GM12878 (cell line): ENCODE results near the gene COQ10B. TPM values are rescaled to one million over a fixed set of nuclear protein-coding genes. Genes with fewer than 3 reads are reported as not detected.

Source experiments
- BCL11A ChIP-seq: IDR thresholded peaks from 2 replicates; pipeline ENCODE4 v1.6.1; 2011; ENCODE audit warnings: low read depth, low read length
- CBX5 ChIP-seq: sonication (generic); IDR thresholded peaks from 2 replicates; pipeline ENCODE4 v1.6.1; 2016; ENCODE audit warnings: low read depth, moderate library complexity, mild to moderate bottlenecking, inconsistent platforms
- CREB1 ChIP-seq: IDR thresholded peaks from 2 replicates; pipeline ENCODE4 v1.6.1; 2012; ENCODE audit warnings: low read depth, mild to moderate bottlenecking, inconsistent platforms
- ESRRA ChIP-seq: IDR thresholded peaks from 2 replicates; pipeline ENCODE4 v1.6.1; 2012; ENCODE audit warnings: mild to moderate bottlenecking, low read length, improper control_type of control experiment
- HCFC1 ChIP-seq: fragments of 150-350 bp; IDR thresholded peaks from 2 replicates; pipeline ENCODE4 v1.6.1; 2014; ENCODE audit warnings: low read length
- NR2C2 ChIP-seq: IDR thresholded peaks from 2 replicates; pipeline ENCODE4 v1.6.1; 2011; ENCODE audit warnings: borderline replicate concordance, low read depth; ENCODE audit not compliant: control insufficient read depth, insufficient read length
- PBX3 ChIP-seq: IDR thresholded peaks from 2 replicates; pipeline ENCODE4 v1.6.1; 2011; ENCODE audit warnings: mild to moderate bottlenecking, low read depth, low read length, moderate library complexity; ENCODE audit not compliant: insufficient replicate concordance
- POLR2AphosphoS2 ChIP-seq: IDR thresholded peaks from 2 replicates; pipeline ENCODE4 v1.6.1; 2011; ENCODE audit warnings: low read depth, mild to moderate bottlenecking, low read length, improper control_type of control experiment, moderate library complexity
- POLR2AphosphoS5 ChIP-seq: IDR thresholded peaks from 2 replicates; pipeline ENCODE4 v1.6.1; 2011; ENCODE audit warnings: mild to moderate bottlenecking, low read length, inconsistent platforms
- RAD51 ChIP-seq: fragments of 450-650 bp; IDR thresholded peaks from 2 replicates; pipeline ENCODE4 v1.6.1; 2016; ENCODE audit warnings: moderate library complexity, mild to moderate bottlenecking, inconsistent platforms
- RB1 ChIP-seq: fragments of 450-650 bp; formaldehyde crosslinking; IDR thresholded peaks from 2 replicates; pipeline ENCODE4 v1.6.1; 2017; ENCODE audit warnings: mild to moderate bottlenecking, borderline replicate concordance
- RBBP5 ChIP-seq: fragments of 200-600 bp; sonication (generic); conservative IDR thresholded peaks from 2 replicates; pipeline ENCODE4 v1.6.1; 2016
- RCOR1 ChIP-seq: conservative IDR thresholded peaks from 2 replicates; pipeline ENCODE4 v1.6.1; 2012; ENCODE audit warnings: low read depth, low read length, improper control_type of control experiment
- SMAD5 ChIP-seq: IDR thresholded peaks from 2 replicates; pipeline ENCODE4 v1.6.1; 2016; ENCODE audit warnings: antibody characterized with exemption, low read depth
- SUPT20H ChIP-seq: IDR thresholded peaks from 2 replicates; pipeline ENCODE4 v1.6.1; 2011; ENCODE audit warnings: low read depth, mild to moderate bottlenecking, low read length, moderate library complexity, borderline replicate concordance; ENCODE audit not compliant: control insufficient read depth
- TBL1XR1 ChIP-seq: IDR thresholded peaks from 2 replicates; pipeline ENCODE4 v1.6.1; 2012; ENCODE audit warnings: low read depth, low read length, improper control_type of control experiment
- TCF7 ChIP-seq: IDR thresholded peaks from 2 replicates; pipeline ENCODE4 v1.6.1; 2014; ENCODE audit warnings: antibody characterized with exemption, borderline replicate concordance
- ZBTB33 ChIP-seq: fragments of 450-650 bp; IDR thresholded peaks from 2 replicates; pipeline ENCODE4 v1.6.1; 2017; ENCODE audit warnings: mild to moderate bottlenecking
- ZNF687 ChIP-seq: fragments of 450-650 bp; IDR thresholded peaks from 2 replicates; pipeline ENCODE4 v1.6.1; 2017; ENCODE audit warnings: mild to moderate bottlenecking, moderate library complexity
- polyA plus RNA-seq, 11 experiments: library from polyadenylated mRNA; depleted of rRNA in 4 of 11; unstranded in 6 of 11; stranded (reverse) in 5 of 11; fragments of >200 nt; fragmentation: Nextera tagmentation in 4 of 11; fragmentation: Illumina TruSeq in 1 of 11; extraction: Ambion mirVana in 4 of 11; extraction: Trizol in 1 of 11; gene quantifications; 1 replicate in 1 of 11; 2 replicates in 10 of 11; pipeline versions ENCODE4 v1.2.1 to v1.2.3, GENCODE V29; 2011 to 2016; ENCODE audit warnings: inconsistent platforms in 2 of 11, missing spikeins in 2 of 11, low read depth in 1 of 11
- total RNA-seq, 4 experiments: library from RNA; depleted of rRNA in 3 of 4; stranded (reverse); fragments of >200 nt in 3 of 4; fragmentation: Illumina TruSeq in 1 of 4; extraction: Trizol in 1 of 4; gene quantifications; 2 replicates each; pipeline versions ENCODE4 v1.2.1 to v1.2.3, GENCODE V29; 2013 to 2021
- TF ChIP-seq, protein P1 (sequence below): fragments of 450-650 bp; IDR thresholded peaks from 2 replicates; pipeline ENCODE4 v1.6.1; 2017; ENCODE audit warnings: antibody characterized with exemption, mild to moderate bottlenecking, moderate library complexity

COQ10B gene
- total and polyA plus RNA-seq, 10 of the 15 experiments (the other 5 are each of a cell fraction or from before 2014, with no cell fraction given) = 3.6 to 23.2 (median 13.2) TPM

DNA sequence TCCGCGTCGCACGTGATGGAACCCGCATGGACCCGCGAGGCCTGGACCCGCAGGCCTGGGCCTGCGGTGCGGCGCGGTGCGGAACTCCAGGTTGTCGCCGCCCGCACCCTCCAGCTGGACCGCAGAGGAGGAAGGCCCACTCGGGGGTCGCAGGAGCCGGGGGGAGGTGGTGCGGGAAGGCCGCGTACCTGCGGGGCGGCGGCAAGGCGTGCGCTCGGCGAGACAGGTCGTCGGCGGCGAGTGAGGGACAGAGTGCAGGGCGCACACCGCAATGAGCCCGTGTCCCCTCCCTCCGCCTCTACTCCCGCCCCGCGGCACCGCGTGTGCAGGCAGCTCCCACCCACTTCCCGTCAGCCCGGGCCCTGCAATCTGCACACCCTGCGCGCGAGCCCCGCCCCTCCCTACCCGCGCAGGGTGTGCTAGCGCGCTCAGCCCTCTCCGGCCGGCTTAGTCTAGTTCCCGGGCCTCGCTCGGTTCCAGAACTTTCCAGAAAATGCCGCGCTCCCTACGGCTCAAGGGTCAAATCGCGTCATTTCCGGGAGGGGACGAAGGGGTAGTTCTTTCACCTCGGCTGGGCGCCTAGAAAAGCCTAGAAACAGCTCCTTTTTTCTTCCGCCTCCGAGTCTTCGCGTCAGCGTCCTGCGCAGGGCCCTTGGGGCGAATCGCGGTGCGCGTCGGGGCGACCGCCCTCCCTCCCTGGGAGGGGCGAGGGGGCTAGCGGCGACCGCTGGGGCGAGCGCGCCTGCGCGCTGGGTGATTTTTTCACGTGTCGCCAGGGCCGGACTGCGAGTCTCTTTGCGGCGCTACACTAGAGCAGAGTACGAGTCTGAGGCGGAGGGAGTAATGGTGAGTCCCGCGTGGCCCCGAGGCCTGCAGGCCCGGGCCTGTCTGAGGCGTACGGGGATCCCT, 46.5 kb downstream of the COQ10B start, which contains the start of the genes HSPD1 and HSPE1 (continued):
- TF ChIP-seq, protein P1, sequence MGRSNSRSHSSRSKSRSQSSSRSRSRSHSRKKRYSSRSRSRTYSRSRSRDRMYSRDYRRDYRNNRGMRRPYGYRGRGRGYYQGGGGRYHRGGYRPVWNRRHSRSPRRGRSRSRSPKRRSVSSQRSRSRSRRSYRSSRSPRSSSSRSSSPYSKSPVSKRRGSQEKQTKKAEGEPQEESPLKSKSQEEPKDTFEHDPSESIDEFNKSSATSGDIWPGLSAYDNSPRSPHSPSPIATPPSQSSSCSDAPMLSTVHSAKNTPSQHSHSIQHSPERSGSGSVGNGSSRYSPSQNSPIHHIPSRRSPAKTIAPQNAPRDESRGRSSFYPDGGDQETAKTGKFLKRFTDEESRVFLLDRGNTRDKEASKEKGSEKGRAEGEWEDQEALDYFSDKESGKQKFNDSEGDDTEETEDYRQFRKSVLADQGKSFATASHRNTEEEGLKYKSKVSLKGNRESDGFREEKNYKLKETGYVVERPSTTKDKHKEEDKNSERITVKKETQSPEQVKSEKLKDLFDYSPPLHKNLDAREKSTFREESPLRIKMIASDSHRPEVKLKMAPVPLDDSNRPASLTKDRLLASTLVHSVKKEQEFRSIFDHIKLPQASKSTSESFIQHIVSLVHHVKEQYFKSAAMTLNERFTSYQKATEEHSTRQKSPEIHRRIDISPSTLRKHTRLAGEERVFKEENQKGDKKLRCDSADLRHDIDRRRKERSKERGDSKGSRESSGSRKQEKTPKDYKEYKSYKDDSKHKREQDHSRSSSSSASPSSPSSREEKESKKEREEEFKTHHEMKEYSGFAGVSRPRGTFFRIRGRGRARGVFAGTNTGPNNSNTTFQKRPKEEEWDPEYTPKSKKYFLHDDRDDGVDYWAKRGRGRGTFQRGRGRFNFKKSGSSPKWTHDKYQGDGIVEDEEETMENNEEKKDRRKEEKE = no peak
- TF ChIP-seq HCFC1 = peak; percentile 79
- peak; percentile 22 for TF ChIP-seq PBX3
- peak; percentile 99; the same call in 1 of the 2 replicates for TF ChIP-seq RB1
- peak; percentile 98 for TF ChIP-seq CREB1
- TF ChIP-seq POLR2AphosphoS5 = peak; percentile 90
- no peak; the same call in 1 of the 2 replicates for TF ChIP-seq BCL11A
- 0 out of 2 replicates have a peak, but pooled peaks have one; percentile 5 for TF ChIP-seq TCF7
- no peak; the same call in 1 of the 2 replicates for TF ChIP-seq ESRRA
- no peak for TF ChIP-seq RCOR1
- peak; percentile 56; the same call in 1 of the 2 replicates for TF ChIP-seq ZBTB33
- peak; percentile 67 for TF ChIP-seq ZNF687
- TF ChIP-seq TBL1XR1 = no peak; the same call in none of the 2 replicates
- TF ChIP-seq SUPT20H = no peak
- peak; percentile 86 for TF ChIP-seq SMAD5
- TF ChIP-seq NR2C2 = no peak
- no peak for TF ChIP-seq RBBP5
- peak; percentile 90; the same call in 1 of the 2 replicates for TF ChIP-seq POLR2AphosphoS2
- 0 out of 2 replicates have a peak, but pooled peaks have one; percentile 69 for TF ChIP-seq CBX5
- TF ChIP-seq RAD51 = peak; percentile 55
